Measurements from ENCODE around the gene RPTOR. TPM values are rescaled to one million over a fixed set of nuclear protein-coding genes. Genes with fewer than 3 reads are reported as not detected.

RPTOR gene
- total and polyA plus RNA-seq, 10 of the 15 experiments (the other 5 are each of a cell fraction or from before 2014, with no cell fraction given): 0.18 to 32.1 (median 7.8) TPM

DNA sequence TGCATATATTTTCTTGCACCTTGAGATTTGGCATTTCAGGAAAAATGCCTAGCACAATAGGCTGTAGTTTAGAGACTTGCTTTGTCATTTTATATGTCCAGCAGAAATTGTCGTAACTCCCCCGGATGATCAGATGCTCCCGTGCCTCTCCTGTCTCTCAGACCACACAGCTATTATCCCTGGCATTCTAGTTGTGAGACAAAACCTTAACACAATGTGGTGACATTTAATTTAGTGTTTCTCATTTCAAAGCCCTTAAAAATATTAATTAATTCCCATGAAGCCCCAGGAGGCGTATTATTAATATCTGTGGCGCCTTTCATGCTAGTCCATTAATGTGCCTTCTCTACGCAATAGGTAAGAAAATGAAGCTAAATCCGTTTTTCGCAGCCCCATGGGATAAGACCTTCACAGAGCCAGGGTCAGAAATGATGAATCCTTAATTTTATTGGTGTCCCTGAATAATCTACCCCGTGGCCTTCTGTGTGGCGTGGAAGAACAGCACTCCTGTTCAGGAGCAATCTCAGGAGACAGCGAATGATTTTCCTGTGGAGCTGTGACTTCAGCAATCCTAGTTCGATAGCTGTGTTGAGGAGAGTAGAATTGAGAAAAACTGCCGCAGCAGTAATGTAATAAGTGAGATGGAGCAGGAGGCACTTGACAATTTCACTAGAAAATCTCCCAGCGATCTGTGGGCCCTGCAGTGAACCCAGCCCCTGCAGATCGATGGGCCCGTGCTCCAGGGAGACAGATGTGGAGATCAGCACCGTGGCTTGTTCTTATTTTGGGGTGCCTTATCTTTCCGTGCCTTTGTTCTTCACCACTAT is 157.9 kb downstream of the RPTOR start (continued):
- TF ChIP-seq NRF1 (conservative IDR thresholded peaks at IDR 0.05; ENCODE audit: low read depth, low read length) (no peak), TARDBP (IDR thresholded peaks at IDR 0.05; ENCODE audit: borderline replicate concordance) (no peak), NR2F1 (conservative IDR thresholded peaks at IDR 0.05) (no peak), MYB (IDR thresholded peaks at IDR 0.05; ENCODE audit: borderline replicate concordance, low read depth, low read length) (no peak), NR2C2 (IDR thresholded peaks at IDR 0.05; ENCODE audit: borderline replicate concordance, control insufficient read depth, insufficient read length, low read depth) (no peak), RB1 (IDR thresholded peaks at IDR 0.05; ENCODE audit: borderline replicate concordance) (no peak), NBN (IDR thresholded peaks at IDR 0.05) (no peak), CHD2 (IDR thresholded peaks at IDR 0.05; ENCODE audit: borderline replicate concordance, low read depth, low read length) (no peak), BACH1 (IDR thresholded peaks at IDR 0.05; ENCODE audit: borderline replicate concordance) (no peak)
- TF ChIP-seq, protein P1, sequence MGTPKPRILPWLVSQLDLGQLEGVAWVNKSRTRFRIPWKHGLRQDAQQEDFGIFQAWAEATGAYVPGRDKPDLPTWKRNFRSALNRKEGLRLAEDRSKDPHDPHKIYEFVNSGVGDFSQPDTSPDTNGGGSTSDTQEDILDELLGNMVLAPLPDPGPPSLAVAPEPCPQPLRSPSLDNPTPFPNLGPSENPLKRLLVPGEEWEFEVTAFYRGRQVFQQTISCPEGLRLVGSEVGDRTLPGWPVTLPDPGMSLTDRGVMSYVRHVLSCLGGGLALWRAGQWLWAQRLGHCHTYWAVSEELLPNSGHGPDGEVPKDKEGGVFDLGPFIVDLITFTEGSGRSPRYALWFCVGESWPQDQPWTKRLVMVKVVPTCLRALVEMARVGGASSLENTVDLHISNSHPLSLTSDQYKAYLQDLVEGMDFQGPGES (IDR thresholded peaks at IDR 0.05): no peak
- TF ChIP-seq, protein P2, sequence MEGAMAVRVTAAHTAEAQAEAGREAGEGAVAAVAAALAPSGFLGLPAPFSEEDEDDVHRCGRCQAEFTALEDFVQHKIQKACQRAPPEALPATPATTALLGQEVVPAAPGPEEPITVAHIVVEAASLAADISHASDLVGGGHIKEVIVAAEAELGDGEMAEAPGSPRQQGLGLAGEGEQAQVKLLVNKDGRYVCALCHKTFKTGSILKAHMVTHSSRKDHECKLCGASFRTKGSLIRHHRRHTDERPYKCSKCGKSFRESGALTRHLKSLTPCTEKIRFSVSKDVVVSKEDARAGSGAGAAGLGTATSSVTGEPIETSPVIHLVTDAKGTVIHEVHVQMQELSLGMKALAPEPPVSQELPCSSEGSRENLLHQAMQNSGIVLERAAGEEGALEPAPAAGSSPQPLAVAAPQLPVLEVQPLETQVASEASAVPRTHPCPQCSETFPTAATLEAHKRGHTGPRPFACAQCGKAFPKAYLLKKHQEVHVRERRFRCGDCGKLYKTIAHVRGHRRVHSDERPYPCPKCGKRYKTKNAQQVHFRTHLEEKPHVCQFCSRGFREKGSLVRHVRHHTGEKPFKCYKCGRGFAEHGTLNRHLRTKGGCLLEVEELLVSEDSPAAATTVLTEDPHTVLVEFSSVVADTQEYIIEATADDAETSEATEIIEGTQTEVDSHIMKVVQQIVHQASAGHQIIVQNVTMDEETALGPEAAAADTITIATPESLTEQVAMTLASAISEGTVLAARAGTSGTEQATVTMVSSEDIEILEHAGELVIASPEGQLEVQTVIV (IDR thresholded peaks at IDR 0.05; ENCODE audit: borderline replicate concordance, partially characterized antibody): no peak
